Endothelial cell of umbilical vein (primary cell): ENCODE measurements around the gene KBTBD13. TPM values are rescaled to one million over a fixed set of nuclear protein-coding genes. Genes with fewer than 3 reads are reported as not detected.

ENCODE experiments used
- BruUV-seq: library from RNA; stranded (reverse); fragments of 400-500 nt; replicated peaks from 2 replicates; lab custom pipeline; 2021; lab: Mats Ljungman, UMichigan
- CTCF ChIA-PET: fragments of 300-600, 350-600 bp; sonication (Branson Sonifier 250); formaldehyde crosslinking; loops from one replicate; lab custom pipeline; 2021; ENCODE audit warnings: antibody characterized with exemption, inconsistent platforms; lab: Charles Lee
- POLR2A ChIA-PET: fragments of 300-600, 350-600 bp; sonication (Branson Sonifier 250); formaldehyde crosslinking; loops from one replicate; lab custom pipeline; 2021; ENCODE audit warnings: antibody characterized with exemption, inconsistent platforms; lab: Charles Lee
- DNase-seq: peaks from one replicate; pipeline ENCODE4 v3.0.0-alpha.2; 2011; ENCODE audit warnings: low read depth, low spot score
- FAIRE-seq: peaks from 2 replicates; lab custom pipeline; 2011; peaks lifted over from hg19 to GRCh38; lab: Jason Lieb, UNC
- H2AFZ ChIP-seq: 2 replicates; pipeline ENCODE4 v1.6.0; 2012; ENCODE audit warnings: low read depth, low read length, control low read depth, inconsistent platforms
- H3K27ac ChIP-seq: 2 replicates; pipeline ENCODE4 v1.5.1; 2011; ENCODE audit warnings: low read depth, mild to moderate bottlenecking, control low read depth, low read length, moderate library complexity; ENCODE audit not compliant: insufficient read depth
- H3K27me3 ChIP-seq, 2 experiments: 2 replicates each; pipeline versions ENCODE4 v1.6.0 to v1.6.1; 2011; ENCODE audit warnings: low read length in 2 of 2, mixed read lengths in 1 of 2; ENCODE audit not compliant: control insufficient read depth in 2 of 2, insufficient read depth in 2 of 2
- H3K36me3 ChIP-seq, 2 experiments: 2 replicates in 1 of 2; 3 replicates in 1 of 2; pipeline ENCODE4 v1.5.1; 2011; ENCODE audit warnings: low read length in 2 of 2, mild to moderate bottlenecking in 1 of 2, moderate library complexity in 1 of 2; ENCODE audit not compliant: control insufficient read depth in 2 of 2, insufficient read depth in 2 of 2; ENCODE audit errors: extremely low read depth in 1 of 2
- H3K4me1 ChIP-seq: 3 replicates; pipeline ENCODE4 v1.5.1; 2011; ENCODE audit warnings: mild to moderate bottlenecking, low read length; ENCODE audit not compliant: control insufficient read depth, insufficient read depth; ENCODE audit errors: extremely low read depth
- H3K4me2 ChIP-seq: 2 replicates; pipeline ENCODE4 v1.6.1; 2011; ENCODE audit warnings: low read length, control low read depth, mixed read lengths; ENCODE audit not compliant: insufficient read depth
- H3K4me3 ChIP-seq, 3 experiments: fragments of 200-600 bp in 1 of 3; sonication (generic), shearing (Covaris generic) in 1 of 3; replicated peaks in 1 of 3; 2 replicates each; pipeline ENCODE4 v1.5.1; 2011 to 2016; ENCODE audit warnings: control low read depth in 3 of 3, low read length in 3 of 3, mild to moderate bottlenecking in 2 of 3, inconsistent platforms in 1 of 3, low read depth in 1 of 3, moderate library complexity in 1 of 3; ENCODE audit not compliant: insufficient read depth in 1 of 3
- H3K79me2 ChIP-seq: 2 replicates; pipeline ENCODE4 v1.6.0; 2012; ENCODE audit warnings: low read length, inconsistent platforms; ENCODE audit not compliant: control insufficient read depth, insufficient read depth
- H3K9ac ChIP-seq: replicated peaks from 2 replicates; pipeline ENCODE3; 2011; ENCODE audit warnings: low read length, control low read depth; ENCODE audit not compliant: insufficient read depth; ENCODE audit errors: extremely low read depth
- H3K9me1 ChIP-seq: replicated peaks from 3 replicates; pipeline ENCODE4 v1.6.0; 2011; ENCODE audit warnings: mild to moderate bottlenecking, low read length; ENCODE audit not compliant: control insufficient read depth, insufficient read depth; ENCODE audit errors: extremely low read depth
- H3K9me3 ChIP-seq: replicated peaks from 2 replicates; pipeline ENCODE4 v1.5.1; 2012; ENCODE audit warnings: low read length, inconsistent platforms; ENCODE audit not compliant: control insufficient read depth, insufficient read depth
- H4K20me1 ChIP-seq: replicated peaks from 2 replicates; pipeline ENCODE3; 2011; ENCODE audit warnings: mild to moderate bottlenecking, low read length; ENCODE audit not compliant: control insufficient read depth, insufficient read depth; ENCODE audit errors: extremely low read depth
- CTCF ChIP-seq, 2 donors: IDR thresholded peaks; 1 replicate in 1 of 2; 2 replicates in 1 of 2; pipeline ENCODE4 v1.5.1; 2011; ENCODE audit warnings: low read length in 2 of 2, mild to moderate bottlenecking in 2 of 2, moderate library complexity in 2 of 2, control low read depth in 1 of 2, inconsistent platforms in 1 of 2, low read depth in 1 of 2; ENCODE audit not compliant: insufficient read depth in 1 of 2; ENCODE audit errors: extremely low read depth in 1 of 2
- EZH2 ChIP-seq: IDR thresholded peaks from 2 replicates; pipeline ENCODE4 v1.6.1; 2012; ENCODE audit warnings: borderline replicate concordance, low read depth, mild to moderate bottlenecking, moderate library complexity, low read length, inconsistent platforms; ENCODE audit not compliant: severe bottlenecking
- FOS ChIP-seq: IDR thresholded peaks from 2 replicates; pipeline ENCODE4 v1.6.1; 2011; ENCODE audit warnings: mild to moderate bottlenecking, low read length, moderate library complexity, borderline replicate concordance; ENCODE audit not compliant: insufficient read depth
- GATA2 ChIP-seq: IDR thresholded peaks from 2 replicates; pipeline ENCODE4 v1.7.0; 2011; ENCODE audit warnings: low read depth, mild to moderate bottlenecking, moderate library complexity, mixed read lengths, low read length; ENCODE audit not compliant: insufficient read length, insufficient read depth
- JUN ChIP-seq: IDR thresholded peaks from 2 replicates; pipeline ENCODE4 v1.6.1; 2011; ENCODE audit warnings: borderline replicate concordance, low read depth; ENCODE audit not compliant: insufficient read length, insufficient read depth
- MAX ChIP-seq: IDR thresholded peaks from 2 replicates; pipeline ENCODE4 v1.6.1; 2011; ENCODE audit not compliant: insufficient read depth, insufficient read length
- MYC ChIP-seq: IDR thresholded peaks from one replicate; pipeline ENCODE4 v1.6.1; 2011; ENCODE audit warnings: mild to moderate bottlenecking, low read depth, low read length
- POLR2A ChIP-seq: IDR thresholded peaks from 2 replicates; pipeline ENCODE4 v1.6.1; 2012; ENCODE audit warnings: low read depth, mild to moderate bottlenecking, control low read depth, low read length
- POLR2AphosphoS5 ChIP-seq: IDR thresholded peaks from 2 replicates; pipeline ENCODE4 v1.6.1; 2012; ENCODE audit warnings: low read depth, mild to moderate bottlenecking, control low read depth, low read length, moderate library complexity; ENCODE audit not compliant: insufficient read depth
- dilution Hi-C: fragments of 300-500 bp; cut with MboI; formaldehyde crosslinking; loops from one replicate; pipeline ENCODE4 v1.15.0; 2019; ENCODE audit warnings: low sequenced_read_pairs; ENCODE audit not compliant: extremely low pct_ligation_motif_present
- intact Hi-C: fragments of 100-400 bp; cut with micrococcal nuclease; formaldehyde crosslinking; loops from one replicate; pipeline ENCODE4 v1.10.0; 2022
- polyA plus RNA-seq, 4 experiments: library from polyadenylated mRNA; depleted of rRNA in 3 of 4; stranded (reverse) in 3 of 4; unstranded in 1 of 4; fragments of >200 nt; gene quantifications; 2 replicates each; pipeline versions ENCODE4 v1.2.1 to v1.2.3, GENCODE V29; 2011 to 2012; ENCODE audit warnings: missing spikeins in 1 of 4
- total RNA-seq: library from RNA; stranded (reverse); gene quantifications from 2 replicates; pipeline ENCODE4 v1.2.3, GENCODE V29; 2021

KBTBD13 gene
- total and polyA plus RNA-seq, 2 donors (not counting 3 experiments of a cell fraction or from before 2014, with no cell fraction given), result not detected

- DNase-seq, result no peak
- Histone ChIP-seq H3K9ac (no peak overlapping the region), H2AFZ (no peak overlapping the region), H3K36me3 (no peaks in the 10 kb centered on the region), H4K20me1 (no peaks in the 10 kb centered on the region), H3K9me1 (no peaks in the 10 kb centered on the region), H3K4me3 (no peak overlapping the region), H3K79me2 (no peaks in the 10 kb centered on the region), H3K27me3 (peaks cover 49 to 51% of the 10 kb centered on the region in 2 experiments), H3K4me2 (no peak overlapping the region), H3K27ac (no peak overlapping the region), H3K4me1 (no peaks in the 10 kb centered on the region), H3K9me3 (no peaks in the 10 kb centered on the region)
- CTCF ChIA-PET, result interaction anchor here (0.7 to 8.8 kb wide), 4 partner anchors 13 to 47 kb away, joined by 3 to 64 read pairs (median 20); partner anchors contain the start of gene RASL12
- TF ChIP-seq POLR2A (no peak), CTCF (IDR thresholded peaks at IDR 0.05; ENCODE audit: extremely low read depth in 1 of 2, insufficient read depth in 1 of 2, low read depth in 1 of 2, low read length in 2 of 2) (no peak), FOS (no peak), EZH2 (no peak), MAX (no peak), JUN (no peak), MYC (no peak), GATA2 (no peak), POLR2AphosphoS5 (no peak)
- POLR2A ChIA-PET, result no interaction called here
- no peak for FAIRE-seq
- dilution Hi-C loops, result no loop called here
- BruUV-seq, result no TSS peak
- intact Hi-C loops, result no loop called here
These were observed 4.7 kb downstream of the KBTBD13 start for GRCh38 chr15:65081270-65081669.
